Measurements from ENCODE around the gene ARHGAP24.

DNA sequence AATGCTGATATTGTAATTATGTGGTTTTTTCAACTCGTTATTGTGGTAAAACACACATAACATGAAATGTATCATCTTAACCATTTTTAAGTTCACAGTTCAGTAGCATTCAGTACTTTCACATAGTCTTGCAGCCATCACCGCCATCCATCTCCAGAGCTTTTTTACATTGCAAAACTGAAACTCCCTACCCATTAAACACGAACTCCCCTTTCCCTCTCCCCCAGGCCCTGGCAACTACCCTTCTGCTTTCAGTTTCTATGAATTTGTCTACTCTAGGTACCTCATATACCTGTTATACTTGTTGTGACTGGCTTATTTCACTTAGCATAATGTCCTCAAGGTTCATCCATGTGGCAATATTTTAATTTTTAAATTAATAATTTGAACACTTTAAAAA, 504.3 kb downstream of the ARHGAP24 start:
- TF ChIP-seq, protein P1, sequence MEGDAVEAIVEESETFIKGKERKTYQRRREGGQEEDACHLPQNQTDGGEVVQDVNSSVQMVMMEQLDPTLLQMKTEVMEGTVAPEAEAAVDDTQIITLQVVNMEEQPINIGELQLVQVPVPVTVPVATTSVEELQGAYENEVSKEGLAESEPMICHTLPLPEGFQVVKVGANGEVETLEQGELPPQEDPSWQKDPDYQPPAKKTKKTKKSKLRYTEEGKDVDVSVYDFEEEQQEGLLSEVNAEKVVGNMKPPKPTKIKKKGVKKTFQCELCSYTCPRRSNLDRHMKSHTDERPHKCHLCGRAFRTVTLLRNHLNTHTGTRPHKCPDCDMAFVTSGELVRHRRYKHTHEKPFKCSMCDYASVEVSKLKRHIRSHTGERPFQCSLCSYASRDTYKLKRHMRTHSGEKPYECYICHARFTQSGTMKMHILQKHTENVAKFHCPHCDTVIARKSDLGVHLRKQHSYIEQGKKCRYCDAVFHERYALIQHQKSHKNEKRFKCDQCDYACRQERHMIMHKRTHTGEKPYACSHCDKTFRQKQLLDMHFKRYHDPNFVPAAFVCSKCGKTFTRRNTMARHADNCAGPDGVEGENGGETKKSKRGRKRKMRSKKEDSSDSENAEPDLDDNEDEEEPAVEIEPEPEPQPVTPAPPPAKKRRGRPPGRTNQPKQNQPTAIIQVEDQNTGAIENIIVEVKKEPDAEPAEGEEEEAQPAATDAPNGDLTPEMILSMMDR (conservative IDR thresholded peaks at IDR 0.05; ENCODE audit: low read depth in 2 of 2) = no peak
- no peak for TF ChIP-seq EZH2 (IDR thresholded peaks at IDR 0.05; ENCODE audit: low read depth, unreplicated experiment)
- no peak for TF ChIP-seq POLR2AphosphoS5 (IDR thresholded peaks at IDR 0.05; ENCODE audit: low read depth)
